ENCODE data around the gene HTR3B. TPM values are rescaled to one million over a fixed set of nuclear protein-coding genes. Genes with fewer than 3 reads are reported as not detected.

The HTR3B gene
- total RNA-seq, 1 donor from 2014 or later, result not detected

- Histone ChIP-seq H3K4me3 (no peak overlapping the region), H3K4me1 (no peaks in the 10 kb centered on the region), H3K9me3 (no peaks in the 10 kb centered on the region), H3K27me3 (peaks cover 11% of the 10 kb centered on the region), H3K27ac (no peak overlapping the region), H3K36me3 (no peaks in the 10 kb centered on the region)
- no peak for TF ChIP-seq CTCF (IDR thresholded peaks at IDR 0.05)
- intact Hi-C loops (cut with DNase I), result no loop called here
- DNase-seq (no peak), ATAC-seq (no peak)
Measured at GRCh38 chr11:113989381-113989780, 84.8 kb downstream of the HTR3B start.

GRCh38 chr11:113989916-113990315, 85.3 kb downstream of the HTR3B start:
- Histone ChIP-seq H3K4me3 (no peak overlapping the region), H3K27me3 (peaks cover 11% of the 10 kb centered on the region)

GRCh38 chr11:113991170-113991569, 86.6 kb downstream of the HTR3B start:
- Histone ChIP-seq H3K27me3 (peaks cover 11% of the 10 kb centered on the region), H3K4me1 (no peaks in the 10 kb centered on the region), H3K36me3 (no peaks in the 10 kb centered on the region), H3K4me3 (no peak overlapping the region), H3K9me3 (no peaks in the 10 kb centered on the region), H3K27ac (no peak overlapping the region)
- peak; percentile 29 for ATAC-seq
- no peak for DNase-seq
- no peak for TF ChIP-seq CTCF (IDR thresholded peaks at IDR 0.05)
- intact Hi-C loops (cut with DNase I), result no loop called here

More at GRCh38 chr11:113989916-113990315, 85.3 kb downstream of the HTR3B start:
- no peak for ATAC-seq
- no peaks in the 10 kb centered on the region for H3K9me3 ChIP-seq
- intact Hi-C loops (cut with DNase I), result no loop called here
- no peaks in the 10 kb centered on the region for H3K36me3 ChIP-seq
- no peaks in the 10 kb centered on the region for H3K4me1 ChIP-seq
- no peak overlapping the region for H3K27ac ChIP-seq
- TF ChIP-seq CTCF (IDR thresholded peaks at IDR 0.05), result no peak
- DNase-seq, result no peak

- TF ChIP-seq CTCF (IDR thresholded peaks at IDR 0.05), result no peak
- no peaks in the 10 kb centered on the region for H3K4me1 ChIP-seq
- peaks cover 11% of the 10 kb centered on the region for H3K27me3 ChIP-seq
- DNase-seq (no peak), ATAC-seq (no peak)
- H3K27ac ChIP-seq, result no peak overlapping the region
- intact Hi-C loops (cut with DNase I), result no loop called here
- no peaks in the 10 kb centered on the region for H3K36me3 ChIP-seq
- H3K4me3 ChIP-seq, result no peak overlapping the region
- H3K9me3 ChIP-seq, result no peaks in the 10 kb centered on the region
Measured at GRCh38 chr11:113991718-113992458, 87.3 kb downstream of the HTR3B start.

- H3K27me3 ChIP-seq, result peaks cover 11% of the 10 kb centered on the region
- no peaks in the 10 kb centered on the region for H3K4me1 ChIP-seq
- no peak overlapping the region for H3K27ac ChIP-seq
- ATAC-seq (peak; percentile 14), DNase-seq (no peak)
- intact Hi-C loops (cut with DNase I), result no loop called here
- no peak overlapping the region for H3K4me3 ChIP-seq
- H3K9me3 ChIP-seq, result no peaks in the 10 kb centered on the region
- TF ChIP-seq CTCF (IDR thresholded peaks at IDR 0.05), result no peak
- H3K36me3 ChIP-seq, result no peaks in the 10 kb centered on the region
Measured at GRCh38 chr11:113992459-113993110, 88.0 kb downstream of the HTR3B start.
